Measurements from ENCODE around the gene MYBL2.
"Not testable (repeated sequence)": the region's sequence is repeated elsewhere in the genome, so short reads cannot be mapped to it uniquely, and the experiment has no call there.

MYBL2 gene

GRCh38 chr20:43752051-43752360 lies 85.1 kb downstream of the MYBL2 start:
- no peak for DNase-seq (ENCODE audit: low spot score)

- no peak for DNase-seq (ENCODE audit: low spot score)
Measured at GRCh38 chr20:43752561-43753301, 85.8 kb downstream of the MYBL2 start.

- no peak for DNase-seq (ENCODE audit: low spot score)
Measured at GRCh38 chr20:43755390-43755789, 88.5 kb downstream of the MYBL2 start.

- DNase-seq (ENCODE audit: low spot score): no peak
Measured at GRCh38 chr20:43755851-43756250, 88.9 kb downstream of the MYBL2 start.

GRCh38 chr20:43757888-43758287 lies 91.0 kb downstream of the MYBL2 start:
- not testable (repeated sequence) for DNase-seq (ENCODE audit: low spot score)

GRCh38 chr20:43761386-43762340 lies 94.7 kb downstream of the MYBL2 start:
- no peak for DNase-seq (ENCODE audit: low spot score)

GRCh38 chr20:43762911-43763310 lies 96.0 kb downstream of the MYBL2 start:
- no peak for DNase-seq (ENCODE audit: low spot score)

GRCh38 chr20:43765916-43766315 lies 99.0 kb downstream of the MYBL2 start:
- no peak for DNase-seq (ENCODE audit: low spot score)

All from kidney capillary endothelial cell (primary cell).